Cardiac fibroblast (primary cell): Measurements from ENCODE around the gene FAM131A.

ENCODE experiments used
- DNase-seq, 2 donors: peaks; one replicate each; pipeline versions ENCODE4 v3.0.0 to v3.0.0-alpha.2; 2010; ENCODE audit warnings: low read depth in 2 of 2
- H3K4me3 ChIP-seq, 2 donors: replicated peaks in 1 of 2; 1 replicate in 1 of 2; 2 replicates in 1 of 2; pipeline ENCODE4 v1.5.1; 2011; ENCODE audit warnings: low read depth in 2 of 2, low read length in 2 of 2, mild to moderate bottlenecking in 2 of 2, moderate library complexity in 1 of 2
- CTCF ChIP-seq: IDR thresholded peaks from one replicate; pipeline ENCODE4 v1.5.1; 2011; ENCODE audit warnings: low read depth, mild to moderate bottlenecking, low read length, inconsistent platforms

The FAM131A gene

GRCh38 chr3:184368586-184369183 lies 31.3 kb downstream of the FAM131A start:
- no peak for TF ChIP-seq CTCF
- DNase-seq: peak; percentile 72 to 81
- no peak overlapping the region for H3K4me3 ChIP-seq

DNA sequence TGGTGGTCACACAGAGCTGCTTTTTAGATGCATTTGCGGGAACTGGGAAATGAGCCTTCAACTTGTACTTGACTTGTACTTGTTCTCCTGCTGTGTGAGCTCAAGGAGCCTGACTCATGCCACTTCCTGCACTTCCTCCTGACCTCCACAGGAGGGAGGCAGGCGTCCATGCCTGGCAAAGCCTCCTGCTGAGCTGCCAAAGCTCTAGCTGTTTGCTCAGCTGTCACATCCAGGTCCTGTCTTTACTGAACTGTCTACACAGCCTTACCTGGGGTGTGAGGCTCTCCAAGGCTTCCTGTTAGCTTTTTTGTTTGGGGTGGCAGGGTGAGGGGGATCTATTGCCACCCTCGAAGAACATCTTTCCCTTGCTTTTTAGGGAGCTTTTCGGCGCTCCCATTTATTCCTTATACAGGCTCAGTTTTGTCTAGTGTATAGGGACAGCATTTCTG lies 34.2 kb downstream of the FAM131A start:
- peak; percentile 100 for TF ChIP-seq CTCF
- peak; percentile 91 to 93 for DNase-seq
- no peak overlapping the region for H3K4me3 ChIP-seq

DNA sequence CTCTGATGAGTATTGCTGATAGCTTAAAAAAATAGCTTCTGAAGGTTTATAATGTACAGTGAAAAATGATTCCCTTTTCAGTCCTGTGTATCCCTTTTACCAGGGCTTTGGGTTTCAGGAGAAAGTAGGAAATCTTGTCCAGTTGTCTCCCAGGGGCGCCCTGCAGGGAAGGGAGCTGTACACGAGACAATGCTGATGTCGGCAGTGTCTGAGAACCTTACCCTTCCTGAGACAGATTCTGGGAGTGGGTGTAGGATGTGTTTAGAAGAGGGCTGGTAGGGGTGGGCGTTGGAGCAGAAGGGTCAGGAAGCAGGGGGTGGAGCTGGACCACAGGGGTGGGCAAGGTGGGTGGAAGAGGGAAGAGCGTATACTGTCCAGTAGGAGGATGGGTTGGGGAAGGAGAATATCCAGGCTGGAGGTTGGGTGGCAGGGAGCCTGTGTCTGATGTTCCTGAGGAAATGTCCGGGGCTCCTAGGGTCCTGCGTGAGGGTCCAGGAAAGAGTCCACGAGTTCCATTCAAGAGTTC lies 35.0 kb downstream of the FAM131A start:
- TF ChIP-seq CTCF: no peak
- no peak for DNase-seq
- no peak overlapping the region for H3K4me3 ChIP-seq

DNA sequence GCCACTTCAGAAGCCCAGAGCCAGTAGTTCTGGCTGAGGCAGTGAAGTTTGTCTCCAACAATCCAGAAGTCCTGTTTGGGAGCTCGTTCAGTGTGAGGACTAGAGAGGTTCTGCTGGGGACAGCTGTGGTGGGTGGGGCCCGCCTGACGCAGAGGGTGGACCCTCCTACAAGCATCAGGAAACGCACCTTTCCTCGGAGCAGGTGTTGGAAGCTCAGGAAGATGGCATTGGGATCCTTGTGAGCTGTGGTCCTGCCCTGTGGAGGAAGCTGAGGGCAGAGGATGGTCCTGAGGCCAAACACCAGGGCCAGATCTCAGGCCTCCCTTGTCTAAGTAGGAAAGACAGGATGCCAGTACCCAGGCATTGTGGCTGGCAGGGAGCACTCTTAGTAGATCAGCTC lies 35.5 kb downstream of the FAM131A start:
- DNase-seq: no peak
- TF ChIP-seq CTCF: no peak
- H3K4me3 ChIP-seq: no peak overlapping the region

DNA sequence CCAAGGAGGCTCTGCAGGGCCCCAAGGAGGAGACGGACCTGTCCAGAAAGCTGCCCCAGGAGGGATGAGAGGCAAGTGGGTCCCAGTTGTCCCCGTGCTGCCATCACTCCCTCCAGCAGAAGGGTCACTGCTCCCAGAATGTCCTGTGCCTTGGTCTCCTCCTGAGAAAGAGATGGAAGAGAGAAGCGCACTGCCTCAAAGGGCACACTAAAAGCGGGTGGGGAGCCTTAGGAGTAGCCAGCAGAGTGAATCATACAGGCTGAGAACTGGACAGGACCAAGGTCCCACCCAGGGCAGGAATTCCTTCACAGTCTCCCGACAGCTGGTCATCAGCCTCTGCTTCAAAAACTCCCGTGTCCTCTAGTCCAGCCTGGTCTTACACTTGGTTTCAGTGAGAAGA lies 36.0 kb downstream of the FAM131A start:
- no peak for TF ChIP-seq CTCF
- peak; percentile 38 to 68 for DNase-seq

DNA sequence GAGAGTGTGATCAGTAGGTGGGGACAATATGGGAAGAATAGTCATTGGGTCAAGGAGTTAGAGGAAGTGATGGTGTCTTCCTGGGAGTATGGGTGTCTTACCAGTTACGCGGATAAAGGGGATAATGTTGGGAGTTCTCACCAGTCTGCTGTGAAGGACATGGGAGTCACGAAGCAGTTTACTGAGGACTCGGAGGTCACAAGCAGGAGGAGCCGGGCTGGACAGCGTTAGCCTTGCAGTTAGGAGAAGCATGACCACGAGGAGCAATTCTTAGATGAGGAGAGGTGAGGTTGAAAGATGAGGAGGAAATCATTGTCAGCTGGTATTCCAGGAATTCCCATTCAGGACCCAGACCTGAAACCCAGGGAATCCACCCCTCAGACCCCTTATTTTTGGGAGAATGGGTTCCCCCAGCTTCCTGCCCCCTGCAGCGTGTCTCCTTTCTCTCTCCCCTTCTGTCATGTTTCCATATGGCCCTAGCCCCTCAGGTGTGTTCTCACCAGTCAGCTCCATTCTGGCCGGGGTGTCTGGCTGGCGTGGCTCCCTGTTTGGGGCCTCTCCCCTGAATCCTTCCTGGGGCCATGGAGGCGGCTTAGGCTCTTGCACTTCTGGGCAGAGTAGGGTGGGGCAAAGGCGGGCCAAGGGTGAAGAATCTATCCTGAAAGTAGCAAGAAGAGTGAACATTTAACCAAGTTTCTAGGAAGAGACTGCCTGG lies 38.5 kb downstream of the FAM131A start:
- H3K4me3 ChIP-seq: no peak overlapping the region
- no peak for DNase-seq
- no peak for TF ChIP-seq CTCF

More for the DNA sequence above, 36.0 kb downstream of the FAM131A start:
- H3K4me3 ChIP-seq: no peak overlapping the region
